Chondrocyte (in vitro differentiated cells): ENCODE data around the gene TRMT10B. TPM values are rescaled to one million over a fixed set of nuclear protein-coding genes. Genes with fewer than 3 reads are reported as not detected.

ENCODE experiments used
- DNase-seq: peaks from one replicate; pipeline ENCODE4 v3.0.0; 2021; ENCODE audit warnings: mixed read lengths, low spot score
- H3K27ac Mint-ChIP-seq: one replicate; pipeline ENCODE4 v1.8.0; 2021; ENCODE audit warnings: mild to moderate bottlenecking, moderate library complexity, mixed read lengths; ENCODE audit not compliant: unreplicated experiment
- H3K27me3 Mint-ChIP-seq: 2 replicates; pipeline ENCODE4 v1.8.0; 2021; ENCODE audit warnings: low read depth, mixed read lengths
- H3K36me3 Mint-ChIP-seq: 2 replicates; pipeline ENCODE4 v1.8.0; 2021; ENCODE audit warnings: low read depth, mixed read lengths
- H3K4me1 Mint-ChIP-seq: 2 replicates; pipeline ENCODE4 v1.8.0; 2021; ENCODE audit warnings: low read depth, mild to moderate bottlenecking, mixed read lengths
- H3K4me3 Mint-ChIP-seq: one replicate; pipeline ENCODE4 v1.8.0; 2021; ENCODE audit warnings: mild to moderate bottlenecking, moderate library complexity, mixed read lengths; ENCODE audit not compliant: unreplicated experiment
- H3K9me3 Mint-ChIP-seq: 2 replicates; pipeline ENCODE4 v1.8.0; 2021; ENCODE audit warnings: low read depth, mixed read lengths
- CTCF ChIP-seq: fragments of 200-600 bp; sonication (generic); IDR thresholded peaks from 2 replicates; pipeline ENCODE4 v1.5.0; 2021; ENCODE audit warnings: antibody characterized with exemption, mild to moderate bottlenecking, moderate library complexity
- total RNA-seq: library from RNA; stranded (reverse); gene quantifications from 3 replicates; pipeline ENCODE4 v1.2.1, GENCODE V29; 2021

Gene TRMT10B
- total RNA-seq, 1 donor from 2014 or later, result 5.7 TPM

- DNase-seq, result peak; percentile 92
- TF ChIP-seq CTCF, result no peak
- H3K9me3 Mint-ChIP-seq, result no peaks in the 10 kb centered on the region
- peaks cover 10% of the 10 kb centered on the region for H3K36me3 Mint-ChIP-seq
- H3K27me3 Mint-ChIP-seq, result no peaks in the 10 kb centered on the region
- H3K27ac Mint-ChIP-seq, result no peak overlapping the region
- peaks cover 34% of the 10 kb centered on the region for H3K4me1 Mint-ChIP-seq
- no peak overlapping the region for H3K4me3 Mint-ChIP-seq
These were observed 33.5 kb downstream of the TRMT10B start for GRCh38 chr9:37787059-37787458.

- DNase-seq, result no peak
- Mint-ChIP-seq H3K4me3 (no peak overlapping the region), H3K36me3 (peaks cover 4% of the 10 kb centered on the region)
These were observed 34.7 kb downstream of the TRMT10B start for GRCh38 chr9:37788332-37788731.

GRCh38 chr9:37790096-37790495 lies 36.5 kb downstream of the TRMT10B start:
- Mint-ChIP-seq H3K27ac (no peak overlapping the region), H3K4me3 (no peak overlapping the region)

More at GRCh38 chr9:37788332-37788731, 34.7 kb downstream of the TRMT10B start:
- H3K27me3 Mint-ChIP-seq, result no peaks in the 10 kb centered on the region
- no peak for TF ChIP-seq CTCF
- no peaks in the 10 kb centered on the region for H3K9me3 Mint-ChIP-seq
- peaks cover 23% of the 10 kb centered on the region for H3K4me1 Mint-ChIP-seq
- no peak overlapping the region for H3K27ac Mint-ChIP-seq

GRCh38 chr9:37792122-37792521 lies 38.5 kb downstream of the TRMT10B start:
- H3K27ac Mint-ChIP-seq, result no peak overlapping the region
- H3K9me3 Mint-ChIP-seq, result no peaks in the 10 kb centered on the region
- H3K4me1 Mint-ChIP-seq, result no peaks in the 10 kb centered on the region
- H3K27me3 Mint-ChIP-seq, result no peaks in the 10 kb centered on the region
- H3K4me3 Mint-ChIP-seq, result no peak overlapping the region
- peaks cover 4% of the 10 kb centered on the region for H3K36me3 Mint-ChIP-seq
- no peak for TF ChIP-seq CTCF
- DNase-seq, result no peak

More at GRCh38 chr9:37790096-37790495, 36.5 kb downstream of the TRMT10B start:
- no peak for TF ChIP-seq CTCF
- DNase-seq, result no peak
- Mint-ChIP-seq H3K9me3 (no peaks in the 10 kb centered on the region), H3K36me3 (peaks cover 4% of the 10 kb centered on the region), H3K4me1 (peaks cover 8% of the 10 kb centered on the region), H3K27me3 (no peaks in the 10 kb centered on the region)

GRCh38 chr9:37796232-37796631 lies 42.6 kb downstream of the TRMT10B start:
- no peak overlapping the region for H3K27ac Mint-ChIP-seq
- H3K4me1 Mint-ChIP-seq, result peaks cover 5% of the 10 kb centered on the region
- H3K27me3 Mint-ChIP-seq, result no peaks in the 10 kb centered on the region
- no peak for TF ChIP-seq CTCF
- DNase-seq, result no peak
- H3K36me3 Mint-ChIP-seq, result peaks cover 3% of the 10 kb centered on the region
- H3K4me3 Mint-ChIP-seq, result no peak overlapping the region
- H3K9me3 Mint-ChIP-seq, result no peaks in the 10 kb centered on the region
